H1 (cell line): ENCODE data around the gene EXOC1. TPM values are rescaled to one million over a fixed set of nuclear protein-coding genes. Genes with fewer than 3 reads are reported as not detected.

Source experiments
- CTCF ChIA-PET: fragments of 300-600 bp; sonication (Branson Sonifier 250); formaldehyde crosslinking; loops from one replicate; lab custom pipeline; 2021; ENCODE audit not compliant: partially characterized antibody; lab: Charles Lee
- POLR2A ChIA-PET: fragments of 300-600 bp; sonication (Branson Sonifier 250); formaldehyde crosslinking; loops from one replicate; lab custom pipeline; 2021; ENCODE audit warnings: inconsistent platforms; ENCODE audit not compliant: partially characterized antibody; lab: Charles Lee
- DNase-seq, 2 experiments: peaks; one replicate each; pipeline versions ENCODE4 v3.0.0 to v3.0.0-alpha.2; 2010 to 2022; ENCODE audit warnings: low spot score in 2 of 2, low read depth in 1 of 2, mixed read lengths in 1 of 2
- FAIRE-seq: peaks from 2 replicates; lab custom pipeline; 2011; peaks lifted over from hg19 to GRCh38; lab: Jason Lieb, UNC
- H2AFZ ChIP-seq: 2 replicates; pipeline ENCODE4 v1.8.1; 2012; ENCODE audit warnings: low read length, inconsistent platforms
- H2AK5ac ChIP-seq: 2 replicates; pipeline ENCODE4 v1.6.1; 2013; ENCODE audit warnings: low read depth, low read length
- H2BK120ac ChIP-seq: replicated peaks from 2 replicates; pipeline ENCODE3; 2013; ENCODE audit warnings: low read depth, low read length, inconsistent platforms
- H2BK12ac ChIP-seq: 2 replicates; pipeline ENCODE4 v1.6.1; 2013; ENCODE audit warnings: low read depth, low read length
- H2BK15ac ChIP-seq: 2 replicates; pipeline ENCODE4 v1.6.1; 2013; ENCODE audit warnings: low read length
- H2BK20ac ChIP-seq: 2 replicates; pipeline ENCODE4 v1.6.1; 2013; ENCODE audit warnings: low read length
- H2BK5ac ChIP-seq: 2 replicates; pipeline ENCODE4 v1.6.1; 2013; ENCODE audit warnings: low read depth, low read length
- H3K14ac ChIP-seq: 2 replicates; pipeline ENCODE4 v1.6.1; 2013; ENCODE audit warnings: inconsistent platforms; ENCODE audit not compliant: insufficient read length
- H3K18ac ChIP-seq: 2 replicates; pipeline ENCODE4 v1.6.1; 2013; ENCODE audit warnings: low read length; ENCODE audit errors: extremely low read depth
- H3K23ac ChIP-seq: 2 replicates; pipeline ENCODE4 v1.6.1; 2013; ENCODE audit warnings: inconsistent platforms; ENCODE audit not compliant: insufficient read length
- H3K23me2 ChIP-seq: 2 replicates; pipeline ENCODE4 v1.6.1; 2013; ENCODE audit warnings: low read depth, low read length
- H3K27ac ChIP-seq: 2 replicates; pipeline ENCODE4 v1.6.1; 2011; ENCODE audit warnings: low read depth, low read length, inconsistent platforms
- H3K27me3 ChIP-seq, 4 experiments: replicated peaks in 1 of 4; 1 replicate in 1 of 4; 2 replicates in 3 of 4; pipeline versions ENCODE4 v1.6.1 to v1.8.1; 2011 to 2013; ENCODE audit warnings: low read length in 3 of 4, mild to moderate bottlenecking in 3 of 4, inconsistent platforms in 2 of 4, mixed read lengths in 2 of 4, moderate library complexity in 1 of 4; ENCODE audit not compliant: control insufficient read depth in 3 of 4, insufficient read depth in 3 of 4; ENCODE audit errors: extremely low read depth in 1 of 4
- H3K36me3 ChIP-seq, 4 experiments: 2 replicates each; pipeline versions ENCODE4 v1.6.1 to v1.8.1; 2011 to 2013; ENCODE audit warnings: mild to moderate bottlenecking in 4 of 4, low read length in 3 of 4, moderate library complexity in 2 of 4, control low read depth in 1 of 4, inconsistent platforms in 1 of 4; ENCODE audit not compliant: insufficient read depth in 4 of 4, control insufficient read depth in 2 of 4
- H3K4ac ChIP-seq: replicated peaks from 2 replicates; pipeline ENCODE3; 2013; ENCODE audit warnings: low read length, low read depth, mixed read lengths, inconsistent platforms; ENCODE audit not compliant: insufficient read length
- H3K4me1 ChIP-seq, 4 experiments: replicated peaks in 1 of 4; 1 replicate in 1 of 4; 2 replicates in 3 of 4; pipeline versions ENCODE4 v1.6.1 to v1.8.1; 2011 to 2013; ENCODE audit warnings: low read length in 3 of 4, inconsistent platforms in 2 of 4, mixed read lengths in 1 of 4; ENCODE audit not compliant: insufficient read depth in 4 of 4, control insufficient read depth in 3 of 4
- H3K4me2 ChIP-seq, 2 experiments: 2 replicates each; pipeline versions ENCODE4 v1.6.1 to v1.8.1; 2011 to 2013; ENCODE audit warnings: low read depth in 2 of 2, low read length in 2 of 2, control low read depth in 1 of 2, inconsistent platforms in 1 of 2, mild to moderate bottlenecking in 1 of 2; ENCODE audit not compliant: insufficient read depth in 1 of 2
- H3K4me3 ChIP-seq, 4 experiments: fragments of 200-600, 300-600 bp in 1 of 4; sonication (generic), shearing (Covaris generic), sonication (Bioruptor Twin) in 1 of 4; 2 replicates each; pipeline versions ENCODE4 v1.5.1 to v1.8.1; 2011 to 2016; ENCODE audit warnings: low read length in 4 of 4, low read depth in 3 of 4, control low read depth in 2 of 4, inconsistent platforms in 2 of 4, mild to moderate bottlenecking in 2 of 4, mixed read lengths in 1 of 4, moderate library complexity in 1 of 4; ENCODE audit not compliant: insufficient read depth in 2 of 4; ENCODE audit errors: extremely low read depth in 1 of 4
- H3K56ac ChIP-seq: replicated peaks from 2 replicates; pipeline ENCODE3; 2013; ENCODE audit warnings: low read depth, mild to moderate bottlenecking, mixed read lengths, low read length, inconsistent platforms; ENCODE audit not compliant: insufficient read length
- H3K79me1 ChIP-seq: 2 replicates; pipeline ENCODE4 v1.6.1; 2013; ENCODE audit warnings: low read depth, low read length, control low read depth
- H3K79me2 ChIP-seq, 2 experiments: 2 replicates each; pipeline versions ENCODE4 v1.6.1 to v1.8.1; 2012 to 2013; ENCODE audit warnings: low read length in 2 of 2, mild to moderate bottlenecking in 2 of 2, inconsistent platforms in 1 of 2; ENCODE audit not compliant: insufficient read depth in 2 of 2, control insufficient read depth in 1 of 2
- H3K9ac ChIP-seq, 4 experiments: replicated peaks in 1 of 4; 1 replicate in 1 of 4; 2 replicates in 3 of 4; pipeline versions ENCODE4 v1.6.1 to v1.8.1; 2011 to 2013; ENCODE audit warnings: low read depth in 3 of 4, low read length in 3 of 4, control low read depth in 2 of 4, mild to moderate bottlenecking in 2 of 4, moderate library complexity in 2 of 4, inconsistent platforms in 1 of 4; ENCODE audit errors: extremely low read depth in 1 of 4
- H3K9me3 ChIP-seq, 2 experiments: 2 replicates each; pipeline versions ENCODE4 v1.6.1 to v1.8.1; 2012 to 2013; ENCODE audit warnings: mild to moderate bottlenecking in 2 of 2, moderate library complexity in 2 of 2, control low read depth in 1 of 2, inconsistent platforms in 1 of 2, low read depth in 1 of 2, low read length in 1 of 2, mixed read lengths in 1 of 2; ENCODE audit not compliant: insufficient read depth in 2 of 2
- H4K20me1 ChIP-seq, 2 experiments: replicated peaks in 1 of 2; 2 replicates each; pipeline versions ENCODE3 to v1.8.1; 2011 to 2013; ENCODE audit warnings: inconsistent platforms in 2 of 2, low read length in 2 of 2, mild to moderate bottlenecking in 1 of 2; ENCODE audit not compliant: insufficient read depth in 2 of 2, control insufficient read depth in 1 of 2
- H4K5ac ChIP-seq: 2 replicates; pipeline ENCODE4 v1.6.1; 2013; ENCODE audit warnings: low read length, low read depth, mixed read lengths, inconsistent platforms; ENCODE audit not compliant: insufficient read length
- H4K8ac ChIP-seq: 2 replicates; pipeline ENCODE4 v1.8.0; 2013; ENCODE audit warnings: mild to moderate bottlenecking, moderate library complexity, low read length, inconsistent platforms; ENCODE audit not compliant: insufficient read depth; ENCODE audit errors: extremely low read depth
- H4K91ac ChIP-seq: replicated peaks from 2 replicates; pipeline ENCODE3; 2013; ENCODE audit warnings: low read length, mixed read lengths, inconsistent platforms; ENCODE audit not compliant: insufficient read length
- ATF3 ChIP-seq: IDR thresholded peaks from 2 replicates; pipeline ENCODE4 v1.6.1; 2011; ENCODE audit warnings: low read depth, mild to moderate bottlenecking, low read length; ENCODE audit not compliant: insufficient read depth
- CTCF ChIP-seq, 3 experiments: IDR thresholded peaks; 1 replicate in 2 of 3; 2 replicates in 1 of 3; pipeline versions ENCODE4 v1.5.1 to v1.6.1; 2011; ENCODE audit warnings: low read length in 3 of 3, mild to moderate bottlenecking in 3 of 3, inconsistent platforms in 2 of 3, low read depth in 1 of 3, moderate library complexity in 1 of 3; ENCODE audit not compliant: insufficient read depth in 1 of 3; ENCODE audit errors: control extremely low read depth in 1 of 3
- FOSL1 ChIP-seq: IDR thresholded peaks from 2 replicates; pipeline ENCODE4 v1.6.1; 2011; ENCODE audit warnings: mild to moderate bottlenecking, low read depth, low read length, moderate library complexity; ENCODE audit not compliant: insufficient read depth
- JUN ChIP-seq: IDR thresholded peaks from 2 replicates; pipeline ENCODE4 v1.6.1; 2011; ENCODE audit warnings: low read depth, mild to moderate bottlenecking, improper control_type of control experiment, low read length
- MAFK ChIP-seq: IDR thresholded peaks from 2 replicates; pipeline ENCODE4 v1.6.1; 2012; ENCODE audit warnings: low read depth, mild to moderate bottlenecking, improper control_type of control experiment, low read length
- MAX ChIP-seq: IDR thresholded peaks from 2 replicates; pipeline ENCODE4 v1.6.1; 2012; ENCODE audit warnings: inconsistent platforms
- RFX5 ChIP-seq: IDR thresholded peaks from 2 replicates; pipeline ENCODE4 v1.6.1; 2011; ENCODE audit warnings: low read depth, low read length, improper control_type of control experiment, borderline replicate concordance
- RNF2 ChIP-seq: fragments of 200-900, 300-1000 bp; sonication (generic); IDR thresholded peaks from 2 replicates; pipeline ENCODE4 v1.7.1; 2016; ENCODE audit warnings: borderline replicate concordance, low read depth, mild to moderate bottlenecking, antibody characterized with exemption, low read length; ENCODE audit not compliant: poor library complexity, severe bottlenecking; ENCODE audit errors: missing control alignments
- SP1 ChIP-seq: IDR thresholded peaks from 2 replicates; pipeline ENCODE4 v1.6.1; 2011; ENCODE audit warnings: low read depth, low read length
- SUZ12 ChIP-seq: fragments of 200-600 bp; sonication (generic); IDR thresholded peaks from 2 replicates; pipeline ENCODE4 v1.6.1; 2012; ENCODE audit warnings: mild to moderate bottlenecking, inconsistent platforms, low read length, moderate library complexity, mixed read lengths
- TCF12 ChIP-seq: IDR thresholded peaks from 2 replicates; pipeline ENCODE4 v1.6.1; 2011; ENCODE audit warnings: low read depth, mild to moderate bottlenecking, low read length
- WGBS, 2 experiments: shearing (Covaris generic) in 1 of 2; methylation state at CpG; one replicate each; pipeline versions ENCODE4 v1.1.6 to v1.1.7; 2013 to 2015; ENCODE audit warnings: low lambda C conversion rate in 2 of 2, mixed read lengths in 2 of 2, inconsistent platforms in 1 of 2, low coverage in 1 of 2, missing lambda C conversion rate in 1 of 2; ENCODE audit not compliant: insufficient replicate concordance in 2 of 2, insufficient coverage in 1 of 2, insufficient read length in 1 of 2; ENCODE audit errors: extremely low coverage in 1 of 2, missing lambda C conversion rate in 1 of 2; 5-methylcytosine and 5-hydroxymethylcytosine counted together
- polyA plus RNA-seq, 7 experiments: library from polyadenylated mRNA; depleted of rRNA in 3 of 7; stranded (reverse) in 5 of 7; unstranded in 2 of 7; fragments of >200 nt in 5 of 7; fragments of 200-250 nt in 2 of 7; gene quantifications; 1 replicate in 5 of 7; 2 replicates in 1 of 7; 4 replicates in 1 of 7; pipeline versions ENCODE4 v1.2.1 to v1.2.3, GENCODE V29; 2011 to 2013; ENCODE audit warnings: missing spikeins in 2 of 7, mixed read lengths in 2 of 7
- total RNA-seq: library from RNA; stranded (reverse); fragmentation: NEBNext Ultra II Directional; extraction: Animal tissue kit (Norgen Biotek cat#: 25700); gene quantifications from 2 replicates; pipeline ENCODE4 v1.2.1, GENCODE V29; 2021

The EXOC1 gene
- total and polyA plus RNA-seq, 2 of the 8 experiments (the other 6 are each of a cell fraction or from before 2014, with no cell fraction given): 5.9 to 19.6 TPM

GRCh38 chr4:55906989-55907388, 53.5 kb downstream of the EXOC1 start:
- H3K23me2 ChIP-seq: no peaks in the 10 kb centered on the region
- peaks cover 0 to 8% (median 0%) of the 10 kb centered on the region in 4 experiments; a peak in 1 of 8 replicates for H3K36me3 ChIP-seq
- DNase-seq (no peak), FAIRE-seq (no peak)
- no peak overlapping the region for H4K8ac ChIP-seq
- no peak overlapping the region for H3K23ac ChIP-seq
- H2BK5ac ChIP-seq: no peak overlapping the region
- H3K4me3 ChIP-seq: no peak overlapping the region
- no peak overlapping the region for H2BK120ac ChIP-seq
- no peak overlapping the region for H3K18ac ChIP-seq
- H3K4me1 ChIP-seq: no peaks in the 10 kb centered on the region
- H4K20me1 ChIP-seq: no peaks in the 10 kb centered on the region
- H2AFZ ChIP-seq: no peak overlapping the region
- H4K91ac ChIP-seq: no peak overlapping the region
- no peak overlapping the region for H3K27ac ChIP-seq
- H3K14ac ChIP-seq: no peak overlapping the region
- H3K4ac ChIP-seq: no peak overlapping the region
- ChIA-PET POLR2A (no interaction called here), CTCF (no interaction called here)
- no peak overlapping the region for H3K9ac ChIP-seq
- H2BK20ac ChIP-seq: no peak overlapping the region
- 95% methylated on average over 3 of the region's 3 CpGs; no CpG with 5 or more reads in 1 of the 2 experiments for whole genome bisulfite sequencing, 2 experiments
- H2BK15ac ChIP-seq: no peak overlapping the region
- no peak overlapping the region for H2BK12ac ChIP-seq
- H3K27me3 ChIP-seq: no peaks in the 10 kb centered on the region
- no peak overlapping the region for H3K56ac ChIP-seq
- H3K79me1 ChIP-seq: no peaks in the 10 kb centered on the region
- no peak overlapping the region for H4K5ac ChIP-seq
- no peak overlapping the region for H2AK5ac ChIP-seq
- H3K4me2 ChIP-seq: no peak overlapping the region
- H3K9me3 ChIP-seq: no peaks in the 10 kb centered on the region
- no peaks in the 10 kb centered on the region for H3K79me2 ChIP-seq
- no peak for TF ChIP-seq TCF12
- no peak for TF ChIP-seq ATF3
- TF ChIP-seq FOSL1: no peak
- TF ChIP-seq SP1: no peak
- no peak for TF ChIP-seq RNF2
- no peak for TF ChIP-seq SUZ12
- TF ChIP-seq RFX5: no peak
- no peak for TF ChIP-seq MAFK
- TF ChIP-seq JUN: no peak
- no peak for TF ChIP-seq MAX
- TF ChIP-seq CTCF (IDR thresholded peaks at IDR 0.05; ENCODE audit: control extremely low read depth in 1 of 3, insufficient read depth in 1 of 3, low read depth in 1 of 3, low read length in 3 of 3): no peak
